IMR-90 (cell line): Measurements from ENCODE around the gene EPSTI1. TPM values are rescaled to one million over a fixed set of nuclear protein-coding genes. Genes with fewer than 3 reads are reported as not detected.

Source experiments
- ATAC-seq: fragments of 200-7000 bp; cut with Tn5 transposase; 2 replicates; pipeline ENCODE4 v1.9.1; 2020; ENCODE audit warnings: low read depth, mild to moderate bottlenecking, moderate library complexity
- BruUV-seq: library from RNA; stranded (reverse); fragments of 400-500 nt; replicated peaks from 2 replicates; lab custom pipeline; 2021; lab: Mats Ljungman, UMichigan
- CTCF ChIA-PET: fragments of 300-600 bp; formaldehyde crosslinking; extraction: SDS; loops from one replicate; lab custom pipeline; 2021; ENCODE audit warnings: antibody characterized with exemption; lab: Yijun Ruan, JAX
- POLR2A ChIA-PET: fragments of 300-600 bp; sonication (Branson Sonifier 250); formaldehyde crosslinking; loops from one replicate; lab custom pipeline; 2022; ENCODE audit warnings: antibody characterized with exemption; ENCODE audit not compliant: unreplicated experiment; lab: Charles Lee
- DNase-seq: peaks from one replicate; pipeline ENCODE4 v3.0.0; 2013
- H2AFZ ChIP-seq: replicated peaks from 2 replicates; pipeline ENCODE3; 2013; ENCODE audit warnings: low read length, mild to moderate bottlenecking; ENCODE audit not compliant: poor library complexity
- H2AK5ac ChIP-seq: 2 replicates; pipeline ENCODE4 v1.6.1; 2013; ENCODE audit warnings: low read depth, low read length, inconsistent platforms
- H2AK9ac ChIP-seq: replicated peaks from 2 replicates; pipeline ENCODE3; 2013; ENCODE audit warnings: mild to moderate bottlenecking, low read depth, low read length, moderate library complexity; ENCODE audit not compliant: poor library complexity
- H2BK120ac ChIP-seq: 2 replicates; pipeline ENCODE4 v1.6.1; 2013; ENCODE audit warnings: low read depth, low read length, inconsistent platforms
- H2BK15ac ChIP-seq: 3 replicates; pipeline ENCODE4 v1.6.1; 2013; ENCODE audit warnings: low read depth, low read length, inconsistent platforms
- H2BK20ac ChIP-seq: 2 replicates; pipeline ENCODE4 v1.6.1; 2013; ENCODE audit warnings: low read depth, mild to moderate bottlenecking, inconsistent platforms, low read length, moderate library complexity
- H2BK5ac ChIP-seq: 2 replicates; pipeline ENCODE4 v1.6.1; 2013; ENCODE audit warnings: mild to moderate bottlenecking, low read depth, low read length, inconsistent platforms; ENCODE audit not compliant: poor library complexity, severe bottlenecking
- H3K14ac ChIP-seq: replicated peaks from 2 replicates; pipeline ENCODE4 v1.6.1; 2013; ENCODE audit warnings: low read depth, low read length, inconsistent platforms
- H3K18ac ChIP-seq: 2 replicates; pipeline ENCODE4 v1.6.1; 2013; ENCODE audit warnings: low read depth, low read length, control low read depth
- H3K23ac ChIP-seq: 2 replicates; pipeline ENCODE4 v1.6.1; 2013; ENCODE audit warnings: low read depth, low read length, inconsistent platforms
- H3K27ac ChIP-seq: 2 replicates; pipeline ENCODE4 v1.5.1; 2013; ENCODE audit warnings: mild to moderate bottlenecking, control low read depth, low read length; ENCODE audit not compliant: insufficient read depth
- H3K27me3 ChIP-seq: 2 replicates; pipeline ENCODE4 v1.6.1; 2013; ENCODE audit warnings: low read length; ENCODE audit not compliant: control insufficient read depth, insufficient read depth
- H3K36me3 ChIP-seq: 2 replicates; pipeline ENCODE4 v1.6.1; 2013; ENCODE audit warnings: low read length, mixed read lengths; ENCODE audit not compliant: control insufficient read depth, insufficient read depth
- H3K4ac ChIP-seq: 2 replicates; pipeline ENCODE4 v1.6.1; 2013; ENCODE audit warnings: low read depth, low read length, inconsistent platforms
- H3K4me1 ChIP-seq: 2 replicates; pipeline ENCODE4 v1.6.1; 2013; ENCODE audit warnings: low read length, mixed read lengths; ENCODE audit not compliant: control insufficient read depth, insufficient read depth
- H3K4me2 ChIP-seq: 2 replicates; pipeline ENCODE4 v1.6.1; 2013; ENCODE audit warnings: low read depth, mild to moderate bottlenecking, control low read depth, low read length, moderate library complexity
- H3K4me3 ChIP-seq: 2 replicates; pipeline ENCODE4 v1.5.1; 2013; ENCODE audit warnings: low read depth, mild to moderate bottlenecking, control low read depth, low read length, moderate library complexity; ENCODE audit not compliant: insufficient read depth
- H3K56ac ChIP-seq: 2 replicates; pipeline ENCODE4 v1.6.1; 2013; ENCODE audit warnings: low read length, inconsistent platforms; ENCODE audit not compliant: insufficient read depth; ENCODE audit errors: extremely low read depth
- H3K79me1 ChIP-seq, 2 experiments: 2 replicates each; pipeline ENCODE4 v1.6.1; 2013; ENCODE audit warnings: low read length in 2 of 2, inconsistent platforms in 1 of 2, low read depth in 1 of 2
- H3K9ac ChIP-seq: 2 replicates; pipeline ENCODE4 v1.6.1; 2013; ENCODE audit warnings: low read depth, low read length, control low read depth
- H3K9me1 ChIP-seq: 2 replicates; pipeline ENCODE4 v1.6.1; 2013; ENCODE audit warnings: low read length, inconsistent platforms; ENCODE audit not compliant: insufficient read depth
- H3K9me3 ChIP-seq: 2 replicates; pipeline ENCODE4 v1.6.1; 2013; ENCODE audit warnings: low read length; ENCODE audit not compliant: control insufficient read depth, insufficient read depth
- H4K20me1 ChIP-seq: 2 replicates; pipeline ENCODE4 v1.6.1; 2013; ENCODE audit warnings: low read length, inconsistent platforms; ENCODE audit not compliant: insufficient read depth
- H4K5ac ChIP-seq: 2 replicates; pipeline ENCODE4 v1.6.1; 2013; ENCODE audit warnings: mild to moderate bottlenecking, low read depth, low read length, control low read depth
- H4K8ac ChIP-seq, 2 experiments: 2 replicates each; pipeline ENCODE4 v1.6.1; 2013; ENCODE audit warnings: low read depth in 2 of 2, low read length in 2 of 2, control low read depth in 1 of 2, inconsistent platforms in 1 of 2
- H4K91ac ChIP-seq: 2 replicates; pipeline ENCODE4 v1.6.1; 2013; ENCODE audit warnings: low read depth, low read length, inconsistent platforms; ENCODE audit not compliant: insufficient read depth
- BHLHE40 ChIP-seq: fragments of 150-350 bp; IDR thresholded peaks from 2 replicates; pipeline ENCODE4 v1.6.1; 2016; ENCODE audit warnings: mild to moderate bottlenecking, low read depth, low read length
- CEBPB ChIP-seq: IDR thresholded peaks from 2 replicates; pipeline ENCODE4 v1.6.1; 2012; ENCODE audit warnings: low read depth, low read length, improper control_type of control experiment
- CHD1 ChIP-seq: IDR thresholded peaks from 2 replicates; pipeline ENCODE4 v1.6.1; 2012; ENCODE audit warnings: low read depth, low read length, improper control_type of control experiment
- FOS ChIP-seq: fragments of 150-350 bp; IDR thresholded peaks from 2 replicates; pipeline ENCODE4 v1.6.1; 2016; ENCODE audit warnings: low read depth, low read length
- MAFK ChIP-seq: IDR thresholded peaks from 2 replicates; pipeline ENCODE4 v1.6.1; 2012; ENCODE audit warnings: low read depth, low read length, improper control_type of control experiment
- MAZ ChIP-seq: IDR thresholded peaks from 2 replicates; pipeline ENCODE4 v1.6.1; 2012; ENCODE audit warnings: low read depth, mild to moderate bottlenecking, low read length, improper control_type of control experiment, moderate library complexity, borderline replicate concordance
- MXI1 ChIP-seq: IDR thresholded peaks from 2 replicates; pipeline ENCODE4 v1.6.1; 2012; ENCODE audit warnings: low read depth, mild to moderate bottlenecking, low read length, moderate library complexity, borderline replicate concordance
- NFE2L2 ChIP-seq: fragments of 150-350 bp; IDR thresholded peaks from 2 replicates; pipeline ENCODE4 v1.6.1; 2016; ENCODE audit warnings: low read depth, mild to moderate bottlenecking, low read length
- POLR2A ChIP-seq: IDR thresholded peaks from 2 replicates; pipeline ENCODE4 v1.6.1; 2012; ENCODE audit warnings: mild to moderate bottlenecking, low read depth, low read length
- RAD21 ChIP-seq: IDR thresholded peaks from 2 replicates; pipeline ENCODE4 v1.6.1; 2012; ENCODE audit warnings: low read length, improper control_type of control experiment
- RCOR1 ChIP-seq: IDR thresholded peaks from 2 replicates; pipeline ENCODE4 v1.6.1; 2012; ENCODE audit warnings: mild to moderate bottlenecking, low read length, improper control_type of control experiment; ENCODE audit not compliant: insufficient replicate concordance
- RFX5 ChIP-seq: IDR thresholded peaks from 2 replicates; pipeline ENCODE4 v1.8.0; 2012; ENCODE audit warnings: low read depth, mild to moderate bottlenecking, low read length, moderate library complexity
- SMC3 ChIP-seq: fragments of 150-350 bp; IDR thresholded peaks from 2 replicates; pipeline ENCODE4 v1.6.1; 2016; ENCODE audit warnings: low read depth, mild to moderate bottlenecking, antibody characterized with exemption, low read length, moderate library complexity
- WGBS, 2 experiments: methylation state at CpG; one replicate each; pipeline versions ENCODE4 v1.1.5 to v1.1.7; 2013; ENCODE audit warnings: missing lambda C conversion rate in 2 of 2; ENCODE audit not compliant: insufficient read length in 1 of 2; ENCODE audit errors: extremely low coverage in 2 of 2; 5-methylcytosine and 5-hydroxymethylcytosine counted together
- dilution Hi-C: fragments of 300-500 bp; cut with HindIII; formaldehyde crosslinking; loops from one replicate; pipeline ENCODE4 v1.14.3; 2018; ENCODE audit warnings: low sequenced_read_pairs; ENCODE audit not compliant: unreplicated experiment
- in situ Hi-C: fragments of 300-500 bp; cut with MboI; formaldehyde crosslinking; loops from 3 replicates; pipeline ENCODE4 v1.14.3; 2019; ENCODE audit warnings: low sequenced_read_pairs, inconsistent platforms, mixed read lengths
- intact Hi-C: fragments of 100-400 bp; cut with micrococcal nuclease; formaldehyde crosslinking; loops from 2 replicates; pipeline ENCODE4 v1.10.0; 2022
- polyA plus RNA-seq, 3 experiments: library from polyadenylated mRNA; depleted of rRNA; stranded (reverse); fragments of >200 nt; gene quantifications; 2 replicates each; pipeline ENCODE4 v1.2.3, GENCODE V29; 2012; ENCODE audit warnings: low replicate concordance in 1 of 3
- total RNA-seq: library from RNA; depleted of rRNA; stranded (reverse); fragments of >200 nt; gene quantifications from 2 replicates; pipeline ENCODE4 v1.2.3, GENCODE V29; 2012
- TF ChIP-seq, protein P1 (sequence below): fragments of 150-350 bp; IDR thresholded peaks from 2 replicates; pipeline ENCODE4 v1.6.1; 2016; ENCODE audit warnings: low read depth, mild to moderate bottlenecking, low read length, moderate library complexity, borderline replicate concordance
- TF ChIP-seq, protein P2 (sequence below): conservative IDR thresholded peaks from 2 replicates; pipeline ENCODE4 v1.5.1; 2012; ENCODE audit warnings: mild to moderate bottlenecking, low read depth, low read length, improper control_type of control experiment
- TF ChIP-seq, protein P3 (sequence below): fragments of 150-350 bp; IDR thresholded peaks from 2 replicates; pipeline ENCODE4 v1.6.1; 2017; ENCODE audit warnings: mild to moderate bottlenecking, antibody characterized with exemption, low read length, low read depth

EPSTI1 gene
- total and polyA plus RNA-seq, 2 of the 4 experiments (the other 2 are of a cell fraction) = 0.90 to 1.6 TPM

DNA sequence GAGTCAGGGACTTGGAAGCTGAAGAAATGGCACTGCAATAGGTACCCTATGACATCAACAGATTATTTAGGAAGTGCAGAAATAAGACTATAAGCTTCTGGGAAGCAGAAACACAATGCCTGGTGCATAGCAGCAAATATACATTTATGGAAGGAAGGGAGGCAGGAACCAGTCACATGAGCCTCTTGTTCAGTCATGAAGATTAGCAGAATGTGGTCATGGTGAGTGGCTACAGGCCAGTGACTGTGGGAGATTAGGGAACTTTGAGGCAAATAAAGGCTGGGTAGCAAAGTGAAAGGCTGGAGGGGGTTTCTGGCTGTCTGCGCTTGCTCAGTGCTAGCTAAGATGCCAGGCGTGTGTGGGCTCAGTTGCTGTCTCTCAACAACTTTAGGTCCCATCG, 96.3 kb downstream of the EPSTI1 start:
- H3K4me2 ChIP-seq = no peak overlapping the region
- no peaks in the 10 kb centered on the region for H3K9me1 ChIP-seq
- intact Hi-C loops = no loop called here
- ChIA-PET CTCF (interaction anchor here (0.6 kb wide), 1 partner anchor 406 kb away, joined by 5 read pairs; no protein-coding TSS in a partner anchor), POLR2A (no interaction called here)
- H3K4ac ChIP-seq = no peak overlapping the region
- H2BK120ac ChIP-seq = no peak overlapping the region
- no peak for ATAC-seq
- H3K9ac ChIP-seq = no peak overlapping the region
- H3K18ac ChIP-seq = no peak overlapping the region
- H3K56ac ChIP-seq = no peak overlapping the region
- H4K91ac ChIP-seq = no peak overlapping the region
- no peak overlapping the region for H2BK20ac ChIP-seq
- no peak overlapping the region for H2AK9ac ChIP-seq
- dilution Hi-C loops = no loop called here
- H3K79me1 ChIP-seq = no peaks in the 10 kb centered on the region
- H2AK5ac ChIP-seq = no peak overlapping the region
- DNase-seq = no peak
- WGBS, 2 experiments = no CpG with 5 or more reads among the region's 3 CpGs
- no TSS peak for BruUV-seq
- no peak overlapping the region for H4K8ac ChIP-seq
- H2BK5ac ChIP-seq = no peak overlapping the region
- H3K4me1 ChIP-seq = peaks cover 7% of the 10 kb centered on the region
- no peak overlapping the region for H3K14ac ChIP-seq
- in situ Hi-C loops = no loop called here
- no peak overlapping the region for H2AFZ ChIP-seq
- no peaks in the 10 kb centered on the region for H4K20me1 ChIP-seq
- H3K4me3 ChIP-seq = no peak overlapping the region
- no peak overlapping the region for H2BK15ac ChIP-seq
- no peaks in the 10 kb centered on the region for H3K36me3 ChIP-seq
- no peaks in the 10 kb centered on the region for H3K9me3 ChIP-seq
- TF ChIP-seq FOS = no peak
- TF ChIP-seq MAZ = no peak
- TF ChIP-seq, protein P1, sequence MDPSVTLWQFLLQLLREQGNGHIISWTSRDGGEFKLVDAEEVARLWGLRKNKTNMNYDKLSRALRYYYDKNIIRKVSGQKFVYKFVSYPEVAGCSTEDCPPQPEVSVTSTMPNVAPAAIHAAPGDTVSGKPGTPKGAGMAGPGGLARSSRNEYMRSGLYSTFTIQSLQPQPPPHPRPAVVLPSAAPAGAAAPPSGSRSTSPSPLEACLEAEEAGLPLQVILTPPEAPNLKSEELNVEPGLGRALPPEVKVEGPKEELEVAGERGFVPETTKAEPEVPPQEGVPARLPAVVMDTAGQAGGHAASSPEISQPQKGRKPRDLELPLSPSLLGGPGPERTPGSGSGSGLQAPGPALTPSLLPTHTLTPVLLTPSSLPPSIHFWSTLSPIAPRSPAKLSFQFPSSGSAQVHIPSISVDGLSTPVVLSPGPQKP = no peak
- no peak for TF ChIP-seq POLR2A
- no peak for TF ChIP-seq SMC3
- TF ChIP-seq CEBPB = no peak
- no peak for TF ChIP-seq CHD1
- TF ChIP-seq NFE2L2 = no peak
- no peak for TF ChIP-seq RCOR1
- TF ChIP-seq, protein P2, sequence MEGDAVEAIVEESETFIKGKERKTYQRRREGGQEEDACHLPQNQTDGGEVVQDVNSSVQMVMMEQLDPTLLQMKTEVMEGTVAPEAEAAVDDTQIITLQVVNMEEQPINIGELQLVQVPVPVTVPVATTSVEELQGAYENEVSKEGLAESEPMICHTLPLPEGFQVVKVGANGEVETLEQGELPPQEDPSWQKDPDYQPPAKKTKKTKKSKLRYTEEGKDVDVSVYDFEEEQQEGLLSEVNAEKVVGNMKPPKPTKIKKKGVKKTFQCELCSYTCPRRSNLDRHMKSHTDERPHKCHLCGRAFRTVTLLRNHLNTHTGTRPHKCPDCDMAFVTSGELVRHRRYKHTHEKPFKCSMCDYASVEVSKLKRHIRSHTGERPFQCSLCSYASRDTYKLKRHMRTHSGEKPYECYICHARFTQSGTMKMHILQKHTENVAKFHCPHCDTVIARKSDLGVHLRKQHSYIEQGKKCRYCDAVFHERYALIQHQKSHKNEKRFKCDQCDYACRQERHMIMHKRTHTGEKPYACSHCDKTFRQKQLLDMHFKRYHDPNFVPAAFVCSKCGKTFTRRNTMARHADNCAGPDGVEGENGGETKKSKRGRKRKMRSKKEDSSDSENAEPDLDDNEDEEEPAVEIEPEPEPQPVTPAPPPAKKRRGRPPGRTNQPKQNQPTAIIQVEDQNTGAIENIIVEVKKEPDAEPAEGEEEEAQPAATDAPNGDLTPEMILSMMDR = no peak
- TF ChIP-seq BHLHE40 = no peak
- TF ChIP-seq MXI1 = no peak
- TF ChIP-seq RAD21 = no peak
- no peak for TF ChIP-seq MAFK
- TF ChIP-seq RFX5 = no peak
- TF ChIP-seq, protein P3, sequence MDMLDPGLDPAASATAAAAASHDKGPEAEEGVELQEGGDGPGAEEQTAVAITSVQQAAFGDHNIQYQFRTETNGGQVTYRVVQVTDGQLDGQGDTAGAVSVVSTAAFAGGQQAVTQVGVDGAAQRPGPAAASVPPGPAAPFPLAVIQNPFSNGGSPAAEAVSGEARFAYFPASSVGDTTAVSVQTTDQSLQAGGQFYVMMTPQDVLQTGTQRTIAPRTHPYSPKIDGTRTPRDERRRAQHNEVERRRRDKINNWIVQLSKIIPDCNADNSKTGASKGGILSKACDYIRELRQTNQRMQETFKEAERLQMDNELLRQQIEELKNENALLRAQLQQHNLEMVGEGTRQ = no peak
- H3K27me3 ChIP-seq = no peaks in the 10 kb centered on the region
- no peak overlapping the region for H3K23ac ChIP-seq
- H4K5ac ChIP-seq = no peak overlapping the region
- H3K27ac ChIP-seq = no peak overlapping the region
